ENCODE measurements around the gene TCP10L.
"Not testable (repeated sequence)": the region's sequence is repeated elsewhere in the genome, so short reads cannot be mapped to it uniquely, and the experiment has no call there.

The TCP10L gene

GRCh38 chr21:32585042-32585710 is at the start of gene TCP10L:
TSS of gene TCP10L (minus strand) at chr21:32585523. CDS start at chr21:32584304, 1,219 bp downstream.
- FAIRE-seq (no peak), DNase-seq (ENCODE audit: low spot score) (no peak)

GRCh38 chr21:32626621-32627196 is 41.4 kb upstream of the TCP10L start:
- no peak for FAIRE-seq
- no peak for DNase-seq (ENCODE audit: low spot score)

GRCh38 chr21:32618218-32618617 is 32.9 kb upstream of the TCP10L start:
- DNase-seq (ENCODE audit: low spot score); FAIRE-seq: not testable (repeated sequence)

- DNase-seq (ENCODE audit: low spot score), result no peak
- no peak for FAIRE-seq
These were observed 28.2 kb upstream of the TCP10L start for GRCh38 chr21:32613436-32614043.

- FAIRE-seq, result no peak
These were observed 27.6 kb upstream of the TCP10L start for GRCh38 chr21:32612999-32613337.

GRCh38 chr21:32612075-32612998 is 27.0 kb upstream of the TCP10L start, which contains the start of gene CFAP298:
TSS of gene CFAP298 (minus strand) at chr21:32612377. CDS start at chr21:32612243, 134 bp downstream.
- DNase-seq (ENCODE audit: low spot score) (peak; percentile 89), FAIRE-seq (peak; percentile 58)

More at GRCh38 chr21:32612999-32613337, 27.6 kb upstream of the TCP10L start:
- no peak for DNase-seq (ENCODE audit: low spot score)

- DNase-seq (ENCODE audit: low spot score) (peak; percentile 25), FAIRE-seq (no peak)
These were observed 26.2 kb upstream of the TCP10L start for GRCh38 chr21:32611471-32611997.

GRCh38 chr21:32610940-32611339 is 25.6 kb upstream of the TCP10L start:
- DNase-seq (ENCODE audit: low spot score); FAIRE-seq: not testable (repeated sequence)

- DNase-seq (ENCODE audit: low spot score), result no peak
- no peak for FAIRE-seq
These were observed 23.5 kb upstream of the TCP10L start for GRCh38 chr21:32608851-32609250.

- no peak for DNase-seq (ENCODE audit: low spot score)
- FAIRE-seq, result no peak
These were observed 20.1 kb upstream of the TCP10L start for GRCh38 chr21:32605469-32605868.

- no peak for FAIRE-seq
- no peak for DNase-seq (ENCODE audit: low spot score)
These were observed 19.1 kb upstream of the TCP10L start for GRCh38 chr21:32604464-32604863.

GRCh38 chr21:32603131-32603530 is 17.8 kb upstream of the TCP10L start:
- FAIRE-seq (no peak), DNase-seq (ENCODE audit: low spot score) (no peak)

GRCh38 chr21:32602099-32602498 is 16.8 kb upstream of the TCP10L start:
- FAIRE-seq, result no peak

GRCh38 chr21:32599526-32599925 is 14.2 kb upstream of the TCP10L start:
- FAIRE-seq, result no peak
- DNase-seq (ENCODE audit: low spot score), result no peak

More at GRCh38 chr21:32602099-32602498, 16.8 kb upstream of the TCP10L start:
- DNase-seq (ENCODE audit: low spot score), result no peak

- DNase-seq (ENCODE audit: low spot score) (no peak), FAIRE-seq (no peak)
These were observed 13.8 kb upstream of the TCP10L start for GRCh38 chr21:32599091-32599490.

- peak; percentile 70 for FAIRE-seq
These were observed 11.9 kb upstream of the TCP10L start for GRCh38 chr21:32597205-32597604.

GRCh38 chr21:32595431-32595830 is 10.1 kb upstream of the TCP10L start:
- FAIRE-seq (no peak), DNase-seq (ENCODE audit: low spot score) (no peak)

More at GRCh38 chr21:32597205-32597604, 11.9 kb upstream of the TCP10L start:
- DNase-seq (ENCODE audit: low spot score), result peak; percentile 64

- DNase-seq (ENCODE audit: low spot score) (no peak), FAIRE-seq (no peak)
These were observed 8.4 kb upstream of the TCP10L start for GRCh38 chr21:32593690-32594089.

GRCh38 chr21:32592929-32593502 is 7.7 kb upstream of the TCP10L start:
- FAIRE-seq (no peak), DNase-seq (ENCODE audit: low spot score) (no peak)

GRCh38 chr21:32590130-32590529 is 4.8 kb upstream of the TCP10L start:
- FAIRE-seq, result no peak
- no peak for DNase-seq (ENCODE audit: low spot score)

GRCh38 chr21:32587651-32588050 is 2.3 kb upstream of the TCP10L start:
- no peak for DNase-seq (ENCODE audit: low spot score)
- FAIRE-seq, result no peak

Data from urothelium cell line (cell line).